Measurements from ENCODE around the gene CMTM8.

GRCh38 chr3:32194653-32195052 is 43.8 kb upstream of the CMTM8 start:
- TF ChIP-seq CTCF (conservative IDR thresholded peaks at IDR 0.05 in 1 of 2, IDR thresholded peaks at IDR 0.05 in 1 of 2; ENCODE audit: low read depth in 1 of 2, low read length in 2 of 2) (no peak), EZH2 (IDR thresholded peaks at IDR 0.05; ENCODE audit: low read length, missing control alignments) (no peak)

Data from fibroblast of lung (primary cell).